Measurements from ENCODE around the gene PGLYRP3.
"Not testable (repeated sequence)": the region's sequence is repeated elsewhere in the genome, so short reads cannot be mapped to it uniquely, and the experiment has no call there.

Gene PGLYRP3

GRCh38 chr1:153348511-153349362 lies 36.0 kb upstream of the PGLYRP3 start, which contains the start of gene PGLYRP4:
Gene PGLYRP4, minus strand, starts transcription at chr1:153348841. Its CDS starts 909 bp downstream, at chr1:153347932.
- DNase-seq, result peak; percentile 40

- peak; percentile 38 for DNase-seq
Measured at GRCh38 chr1:153347856-153348255, 35.1 kb upstream of the PGLYRP3 start.

- peak; percentile 21 for DNase-seq
Measured at GRCh38 chr1:153347049-153347448, 34.3 kb upstream of the PGLYRP3 start.

GRCh38 chr1:153346077-153346723 lies 33.4 kb upstream of the PGLYRP3 start:
- DNase-seq, result peak; percentile 54

GRCh38 chr1:153345187-153346076 lies 32.7 kb upstream of the PGLYRP3 start:
- DNase-seq, result peak; percentile 55

- peak; percentile 51 for DNase-seq
Measured at GRCh38 chr1:153344718-153345025, 31.9 kb upstream of the PGLYRP3 start.

GRCh38 chr1:153343811-153344717 lies 31.3 kb upstream of the PGLYRP3 start:
- DNase-seq, result peak; percentile 42

GRCh38 chr1:153343040-153343681 lies 30.4 kb upstream of the PGLYRP3 start:
- DNase-seq, result peak; percentile 35

GRCh38 chr1:153342178-153342577 lies 29.4 kb upstream of the PGLYRP3 start:
- DNase-seq, result no peak

GRCh38 chr1:153341431-153341934 lies 28.7 kb upstream of the PGLYRP3 start:
- peak; percentile 15 for DNase-seq

GRCh38 chr1:153340356-153340755 lies 27.6 kb upstream of the PGLYRP3 start:
- peak; percentile 50 for DNase-seq

- DNase-seq, result peak; percentile 49
Measured at GRCh38 chr1:153339802-153340201, 27.1 kb upstream of the PGLYRP3 start.

- no peak for DNase-seq
Measured at GRCh38 chr1:153337980-153338853, 25.5 kb upstream of the PGLYRP3 start.

- DNase-seq, result no peak
Measured at GRCh38 chr1:153336650-153337049, 23.9 kb upstream of the PGLYRP3 start.

GRCh38 chr1:153333902-153334301 lies 21.1 kb upstream of the PGLYRP3 start:
- no peak for DNase-seq

- no peak for DNase-seq
Measured at GRCh38 chr1:153324912-153325311, 12.2 kb upstream of the PGLYRP3 start.

GRCh38 chr1:153322568-153322967 lies 9.8 kb upstream of the PGLYRP3 start:
- no peak for DNase-seq

GRCh38 chr1:153318145-153318544 lies 5.4 kb upstream of the PGLYRP3 start:
- DNase-seq, result not testable (repeated sequence)

- DNase-seq, result not testable (repeated sequence)
Measured at GRCh38 chr1:153316013-153316412, 3.3 kb upstream of the PGLYRP3 start.

GRCh38 chr1:153314388-153314787 lies 1.6 kb upstream of the PGLYRP3 start:
- not testable (repeated sequence) for DNase-seq
